Mucosa of descending colon (tissue), 3 donors: ENCODE measurements around the gene B3GNT9. TPM values are rescaled to one million over a fixed set of nuclear protein-coding genes. Genes with fewer than 3 reads are reported as not detected.

Source experiments
- ATAC-seq: fragments of 200-7000 bp; cut with Tn5 transposase; one replicate; pipeline ENCODE4 v1.9.1; 2020; ENCODE audit warnings: mild to moderate bottlenecking, moderate library complexity
- DNase-seq, 3 donors: peaks; one replicate each; pipeline ENCODE4 v3.0.0-alpha.2; 2020
- H3K36me3 ChIP-seq: fragments of 200-600 bp; one replicate; pipeline ENCODE4 v1.8.0; 2021; ENCODE audit warnings: low read depth, mild to moderate bottlenecking
- H3K4me1 ChIP-seq: fragments of 200-600 bp; one replicate; pipeline ENCODE4 v1.8.0; 2021; ENCODE audit warnings: low read depth, mild to moderate bottlenecking
- H3K4me3 ChIP-seq: fragments of 200-600 bp; one replicate; pipeline ENCODE4 v1.8.0; 2021; ENCODE audit warnings: mild to moderate bottlenecking
- H3K9me3 ChIP-seq: fragments of 200-600 bp; one replicate; pipeline ENCODE4 v1.8.0; 2021; ENCODE audit warnings: mild to moderate bottlenecking
- intact Hi-C, 2 donors: fragments of 100-400 bp; cut with DNase I in 1 of 2; cut with micrococcal nuclease in 1 of 2; formaldehyde crosslinking; loops; one replicate each; pipeline versions ENCODE4 v1.11.0 to v1.11.1; 2022; cut with DNase I, micrococcal nuclease
- total RNA-seq, 3 donors: library from RNA; stranded (reverse); fragmentation: NEBNext Ultra II Directional in 2 of 3; extraction: Animal tissue kit (Norgen Biotek cat#: 25700) in 2 of 3; gene quantifications; one replicate each; pipeline versions ENCODE4 v1.2.1 to v1.2.4, GENCODE V29; 2021 to 2023
- TF ChIP-seq, protein P1 (sequence below): fragments of 200-600 bp; IDR thresholded peaks from one replicate; pipeline ENCODE4 v1.8.0; 2022; ENCODE audit warnings: antibody characterized with exemption, mild to moderate bottlenecking
- donor health status: DM: no; HTN: no; CAD: no; lungs with moderate emphysema.
- donor health status: DM: no; HTN: no; CAD: no.
- donor health status: DM: no; HTN: yes; CAD: no.

Gene B3GNT9
- total RNA-seq, 3 donors from 2014 or later, result 1.5 to 8.4 (median 4.0) TPM

DNA sequence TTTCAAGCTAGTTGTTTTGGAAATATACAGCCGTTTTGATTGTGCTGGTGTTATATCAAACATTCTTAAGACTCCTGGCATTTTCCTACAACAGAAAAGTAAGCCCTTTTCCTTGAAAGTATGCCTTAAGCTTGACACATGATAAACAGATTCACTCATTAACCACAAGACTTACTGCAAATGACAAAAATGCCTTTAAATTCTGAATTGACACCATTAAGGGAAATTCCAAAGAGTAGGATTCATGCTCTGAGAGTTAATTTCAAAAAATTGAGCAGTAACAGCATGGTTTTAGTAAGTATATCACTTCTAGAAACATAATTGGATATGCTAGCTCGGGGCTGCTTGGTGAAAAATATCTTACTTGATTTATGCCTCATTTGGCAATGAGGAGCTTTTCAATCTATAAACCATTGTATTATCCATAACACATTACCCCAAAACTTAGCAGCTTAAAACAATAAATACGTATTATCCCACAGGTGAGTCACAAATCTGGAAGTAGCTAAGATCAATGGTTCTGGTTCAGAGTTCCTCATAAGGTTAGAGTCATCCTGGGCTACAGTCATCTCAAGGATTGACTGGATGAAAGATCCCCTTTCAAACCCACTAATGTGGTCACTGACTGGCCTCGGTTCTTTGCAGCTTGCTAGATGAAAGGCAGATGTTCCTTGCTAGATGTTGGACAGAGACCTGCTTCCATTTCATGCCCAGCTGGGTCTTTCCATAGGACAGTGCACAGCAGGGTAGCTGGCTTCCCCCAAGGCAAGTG is 49.3 kb downstream of the B3GNT9 start:
- intact Hi-C loops, result no loop called here
- TF ChIP-seq, protein P1, sequence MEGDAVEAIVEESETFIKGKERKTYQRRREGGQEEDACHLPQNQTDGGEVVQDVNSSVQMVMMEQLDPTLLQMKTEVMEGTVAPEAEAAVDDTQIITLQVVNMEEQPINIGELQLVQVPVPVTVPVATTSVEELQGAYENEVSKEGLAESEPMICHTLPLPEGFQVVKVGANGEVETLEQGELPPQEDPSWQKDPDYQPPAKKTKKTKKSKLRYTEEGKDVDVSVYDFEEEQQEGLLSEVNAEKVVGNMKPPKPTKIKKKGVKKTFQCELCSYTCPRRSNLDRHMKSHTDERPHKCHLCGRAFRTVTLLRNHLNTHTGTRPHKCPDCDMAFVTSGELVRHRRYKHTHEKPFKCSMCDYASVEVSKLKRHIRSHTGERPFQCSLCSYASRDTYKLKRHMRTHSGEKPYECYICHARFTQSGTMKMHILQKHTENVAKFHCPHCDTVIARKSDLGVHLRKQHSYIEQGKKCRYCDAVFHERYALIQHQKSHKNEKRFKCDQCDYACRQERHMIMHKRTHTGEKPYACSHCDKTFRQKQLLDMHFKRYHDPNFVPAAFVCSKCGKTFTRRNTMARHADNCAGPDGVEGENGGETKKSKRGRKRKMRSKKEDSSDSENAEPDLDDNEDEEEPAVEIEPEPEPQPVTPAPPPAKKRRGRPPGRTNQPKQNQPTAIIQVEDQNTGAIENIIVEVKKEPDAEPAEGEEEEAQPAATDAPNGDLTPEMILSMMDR, result no peak
- Histone ChIP-seq H3K36me3 (no peaks in the 10 kb centered on the region), H3K4me3 (no peak overlapping the region), H3K9me3 (no peaks in the 10 kb centered on the region), H3K4me1 (peaks cover 13% of the 10 kb centered on the region)
- no peak for DNase-seq
- ATAC-seq, result no peak

DNA sequence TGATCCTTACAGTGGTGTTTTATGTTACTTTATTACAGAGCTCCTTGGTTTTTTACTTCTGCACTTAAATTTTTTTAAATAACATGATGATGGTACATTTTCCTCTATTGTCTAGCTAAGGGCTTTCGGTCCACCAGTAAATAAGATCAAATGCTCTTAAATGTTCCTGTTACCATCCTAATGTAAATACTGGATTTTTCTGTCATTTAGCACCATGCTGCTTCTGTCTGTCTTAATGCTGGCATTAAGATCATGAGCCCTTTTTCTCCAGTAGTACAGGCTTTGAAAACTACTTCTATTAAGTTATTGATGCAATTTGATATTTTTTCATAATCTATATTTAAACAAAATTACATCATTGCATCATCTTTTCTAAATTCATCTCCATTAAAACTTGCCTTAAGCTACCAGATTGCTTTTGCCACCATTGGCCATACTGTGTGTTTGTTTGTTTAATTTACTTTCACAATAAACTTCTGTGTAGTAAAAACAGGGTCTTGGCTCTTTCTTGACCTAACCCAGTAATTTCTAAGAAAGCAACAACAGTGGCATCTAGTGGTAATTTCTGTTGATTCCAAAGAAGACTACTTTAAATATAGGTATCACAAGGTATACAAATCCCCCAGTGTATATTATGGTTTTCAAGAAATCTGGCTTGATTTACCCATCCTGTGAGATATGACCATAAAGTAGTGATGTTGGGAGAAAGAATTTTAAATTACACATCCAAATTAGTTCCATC is 50.1 kb downstream of the B3GNT9 start:
- DNase-seq, result no peak
- TF ChIP-seq, protein P1, result no peak
- ATAC-seq, result no peak
- H3K9me3 ChIP-seq, result no peaks in the 10 kb centered on the region
- peaks cover 13% of the 10 kb centered on the region for H3K4me1 ChIP-seq
- intact Hi-C loops, result no loop called here
- no peaks in the 10 kb centered on the region for H3K36me3 ChIP-seq
- no peak overlapping the region for H3K4me3 ChIP-seq

DNA sequence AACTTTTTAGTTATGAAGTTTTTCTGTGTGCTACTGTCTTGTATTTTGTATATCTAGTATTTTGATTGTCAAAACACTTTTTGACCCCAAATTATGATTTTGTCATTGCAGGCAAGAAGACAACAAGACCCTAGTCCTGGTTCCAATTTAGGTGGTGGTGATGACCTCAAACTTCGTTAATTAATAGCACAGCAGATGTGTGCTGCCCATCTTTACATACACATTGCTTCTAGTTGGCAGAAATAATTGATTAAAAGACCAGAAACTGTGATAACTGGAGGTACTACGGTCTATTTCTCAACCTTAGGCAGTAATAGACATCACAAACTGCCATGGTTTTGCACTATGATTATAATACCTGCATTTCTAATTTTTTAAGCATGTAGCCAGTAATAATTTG is 52.2 kb downstream of the B3GNT9 start:
- Histone ChIP-seq H3K4me1 (no peaks in the 10 kb centered on the region), H3K36me3 (no peaks in the 10 kb centered on the region), H3K9me3 (no peaks in the 10 kb centered on the region), H3K4me3 (no peak overlapping the region)
- DNase-seq (no peak), ATAC-seq (no peak)
- TF ChIP-seq, protein P1, result no peak
- intact Hi-C loops, result no loop called here

Other genes with a start within 250 kb of the B3GNT9 start
- gene CDH16, start 232.1 kb downstream of the B3GNT9 start, total RNA-seq, result under 1 TPM; 0.13 to 0.78 (median 0.72) TPM
- 10 to 100 TPM in 1 of 3 donors, 1 to 10 TPM in 2; 1.3 to 11.6 (median 1.3) TPM for gene RRAD, start 225.5 kb downstream of the B3GNT9 start, total RNA-seq
- gene CIAO2B, start 216.6 kb downstream of the B3GNT9 start, total RNA-seq, result 10 to 100 TPM; 72.5 to 78.1 (median 76.5) TPM
- gene CES2, start 215.5 kb downstream of the B3GNT9 start, total RNA-seq, result 100 to 1,000 TPM; 180 to 566 (median 456) TPM
- gene CES3, start 189.7 kb downstream of the B3GNT9 start, total RNA-seq, result 100 to 1,000 TPM in 2 of 3 donors, 10 to 100 TPM in 1; 86.5 to 264 (median 199) TPM
- gene CES4A, start 162.4 kb downstream of the B3GNT9 start, total RNA-seq, result 10 to 100 TPM in 1 of 3 donors, 1 to 10 TPM in 2; 6.3 to 10.1 (median 8.3) TPM
- 10 to 100 TPM; 26.3 to 35.5 (median 26.8) TPM for gene CBFB, start 121.8 kb downstream of the B3GNT9 start, total RNA-seq
- 10 to 100 TPM; 13.3 to 15.7 (median 13.6) TPM for gene PHAF1, start 41.1 kb downstream of the B3GNT9 start, total RNA-seq
- 10 to 100 TPM; 21.0 to 27.4 (median 26.6) TPM for gene TRADD, start 8.9 kb upstream of the B3GNT9 start, total RNA-seq
- 10 to 100 TPM; 23.3 to 33.8 (median 24.5) TPM for gene FBXL8, start 9.0 kb upstream of the B3GNT9 start, total RNA-seq
- 100 to 1,000 TPM in 1 of 3 donors, 10 to 100 TPM in 2; 26.0 to 113 (median 64.4) TPM for gene HSF4, start 13.7 kb upstream of the B3GNT9 start, total RNA-seq
- gene NOL3, start 19.5 kb upstream of the B3GNT9 start, total RNA-seq, result 10 to 100 TPM; 23.5 to 35.9 (median 32.0) TPM
- 10 to 100 TPM; 24.8 to 35.1 (median 29.2) TPM for gene MATCAP1, start 33.0 kb upstream of the B3GNT9 start, total RNA-seq
- 1 to 10 TPM; 2.6 to 6.8 (median 2.7) TPM for gene EXOC3L1, start 39.1 kb upstream of the B3GNT9 start, total RNA-seq
- 10 to 100 TPM; 70.5 to 77.4 (median 72.9) TPM for gene E2F4, start 41.2 kb upstream of the B3GNT9 start, total RNA-seq
- gene ELMO3, start 48.1 kb upstream of the B3GNT9 start, total RNA-seq, result 10 to 100 TPM; 25.4 to 68.0 (median 42.1) TPM
- 10 to 100 TPM; 30.8 to 39.6 (median 36.1) TPM for gene TMEM208, start 76.1 kb upstream of the B3GNT9 start, total RNA-seq
- 10 to 100 TPM; 30.7 to 36.5 (median 34.1) TPM for gene FHOD1, start 96.5 kb upstream of the B3GNT9 start, total RNA-seq
- 1 to 10 TPM; 1.7 to 2.6 (median 1.9) TPM for gene SLC9A5, start 98.0 kb upstream of the B3GNT9 start, total RNA-seq
- gene PLEKHG4, start 128.5 kb upstream of the B3GNT9 start, total RNA-seq, result 10 to 100 TPM in 2 of 3 donors, 1 to 10 TPM in 1; 8.0 to 15.4 (median 10.5) TPM
- gene KCTD19, start 175.7 kb upstream of the B3GNT9 start, total RNA-seq, result under 1 TPM in 1 of 3 donors, not detected in 2; 0.05 TPM
- gene LRRC36, start 175.8 kb upstream of the B3GNT9 start, total RNA-seq, result 1 to 10 TPM in 1 of 3 donors, under 1 TPM in 1, not detected in 1; 0.90 to 1.5 TPM
- gene TPPP3, start 242.5 kb upstream of the B3GNT9 start, total RNA-seq, result 10 to 100 TPM in 1 of 3 donors, 1 to 10 TPM in 2; 3.8 to 23.8 (median 4.8) TPM